Activated CD8-positive, alpha-beta T cell treated with anti-CD3 and anti-CD28 coated beads for 36 hours (primary cell): Measurements from ENCODE around the gene DNLZ. TPM values are rescaled to one million over a fixed set of nuclear protein-coding genes. Genes with fewer than 3 reads are reported as not detected.

Experiments
- ATAC-seq: fragments of 200-7000 bp; cut with Tn5 transposase; one replicate; pipeline ENCODE4 v1.10.0; 2021; ENCODE audit warnings: mild to moderate bottlenecking, moderate library complexity
- CTCF ChIA-PET: fragments of 350-600 bp; sonication (Branson Sonifier 250); formaldehyde crosslinking; loops from one replicate; lab custom pipeline; 2021; ENCODE audit warnings: antibody characterized with exemption; lab: Charles Lee
- POLR2A ChIA-PET: fragments of 350-600 bp; sonication (Branson Sonifier 250); formaldehyde crosslinking; loops from one replicate; lab custom pipeline; 2021; ENCODE audit warnings: antibody characterized with exemption; lab: Charles Lee
- DNase-seq: peaks from one replicate; pipeline ENCODE4 v3.0.0-alpha.2; 2020
- H3K27ac Mint-ChIP-seq: one replicate; pipeline ENCODE4 v1.8.0; 2021; ENCODE audit warnings: mild to moderate bottlenecking, mixed read lengths
- H3K27me3 Mint-ChIP-seq: one replicate; pipeline ENCODE4 v1.8.0; 2021; ENCODE audit warnings: mixed read lengths
- H3K36me3 Mint-ChIP-seq: one replicate; pipeline ENCODE4 v1.8.0; 2021; ENCODE audit warnings: low read depth, mixed read lengths
- H3K4me1 Mint-ChIP-seq: one replicate; pipeline ENCODE4 v1.8.0; 2021; ENCODE audit warnings: low read depth, mixed read lengths
- H3K4me3 Mint-ChIP-seq: one replicate; pipeline ENCODE4 v1.8.0; 2021; ENCODE audit warnings: mild to moderate bottlenecking, moderate library complexity, mixed read lengths
- H3K9me3 Mint-ChIP-seq: one replicate; pipeline ENCODE4 v1.8.0; 2021; ENCODE audit warnings: mixed read lengths
- CTCF ChIP-seq: fragments of 200-600 bp; IDR thresholded peaks from one replicate; pipeline ENCODE4 v1.8.0; 2022; ENCODE audit warnings: antibody characterized with exemption, mild to moderate bottlenecking
- intact Hi-C: fragments of 100-400 bp; cut with micrococcal nuclease; formaldehyde crosslinking; loops from one replicate; pipeline ENCODE4 v1.10.0; 2022
- total RNA-seq, 2 experiments: library from RNA; stranded (reverse); gene quantifications; one replicate each; pipeline ENCODE4 v1.2.3, GENCODE V29; 2021

The DNLZ gene
- total RNA-seq, 2 experiments from 2014 or later: 16.1 to 17.4 TPM

DNA sequence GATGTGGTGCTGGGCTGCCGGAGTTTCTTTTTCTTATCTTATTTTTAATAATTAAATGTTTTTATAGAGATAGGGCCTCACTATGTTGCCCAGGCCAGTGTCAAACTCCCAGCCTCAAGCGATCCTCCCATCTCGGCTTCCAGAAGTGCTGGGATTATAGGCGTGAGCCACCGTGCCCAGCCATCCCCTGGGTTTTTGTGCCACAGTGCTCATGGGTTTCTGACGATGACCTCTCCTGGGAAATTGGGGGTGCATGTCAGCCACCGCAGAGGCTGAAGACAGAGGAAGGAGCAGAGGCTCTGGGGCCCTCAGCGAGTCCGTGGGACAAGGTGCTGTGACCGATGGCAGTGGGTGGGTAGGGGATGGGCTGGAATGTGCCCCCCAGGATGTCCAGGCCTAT is 21.8 kb downstream of the DNLZ start:
- H3K27me3 Mint-ChIP-seq: no peaks in the 10 kb centered on the region
- intact Hi-C loops: no loop called here
- ATAC-seq: no peak
- H3K4me1 Mint-ChIP-seq: peaks cover 5% of the 10 kb centered on the region
- no peak for DNase-seq
- no peak overlapping the region for H3K27ac Mint-ChIP-seq
- no peak for TF ChIP-seq CTCF
- H3K36me3 Mint-ChIP-seq: no peaks in the 10 kb centered on the region
- ChIA-PET POLR2A (interaction anchor here (1.4 kb wide), 1 partner anchor 11 kb away, joined by 3 read pairs; no protein-coding TSS in a partner anchor), CTCF (no interaction called here)
- H3K9me3 Mint-ChIP-seq: no peaks in the 10 kb centered on the region
- H3K4me3 Mint-ChIP-seq: no peak overlapping the region

- intact Hi-C loops: no loop called here
- Mint-ChIP-seq H3K36me3 (no peaks in the 10 kb centered on the region), H3K9me3 (no peaks in the 10 kb centered on the region), H3K27me3 (no peaks in the 10 kb centered on the region), H3K4me1 (peaks cover 5% of the 10 kb centered on the region), H3K27ac (no peak overlapping the region), H3K4me3 (no peak overlapping the region)
- DNase-seq (no peak), ATAC-seq (no peak)
- POLR2A ChIA-PET: interaction anchor here (0.9 to 1.4 kb wide), 2 partner anchors 10 to 12 kb away, joined by 3 read pairs; no protein-coding TSS in a partner anchor
- TF ChIP-seq CTCF: no peak
- CTCF ChIA-PET: interaction anchor here (1.4 kb wide), 1 partner anchor 82 kb away, joined by 3 read pairs; no protein-coding TSS in a partner anchor
These were observed 22.4 kb downstream of the DNLZ start for GRCh38 chr9:136341042-136341655.

DNA sequence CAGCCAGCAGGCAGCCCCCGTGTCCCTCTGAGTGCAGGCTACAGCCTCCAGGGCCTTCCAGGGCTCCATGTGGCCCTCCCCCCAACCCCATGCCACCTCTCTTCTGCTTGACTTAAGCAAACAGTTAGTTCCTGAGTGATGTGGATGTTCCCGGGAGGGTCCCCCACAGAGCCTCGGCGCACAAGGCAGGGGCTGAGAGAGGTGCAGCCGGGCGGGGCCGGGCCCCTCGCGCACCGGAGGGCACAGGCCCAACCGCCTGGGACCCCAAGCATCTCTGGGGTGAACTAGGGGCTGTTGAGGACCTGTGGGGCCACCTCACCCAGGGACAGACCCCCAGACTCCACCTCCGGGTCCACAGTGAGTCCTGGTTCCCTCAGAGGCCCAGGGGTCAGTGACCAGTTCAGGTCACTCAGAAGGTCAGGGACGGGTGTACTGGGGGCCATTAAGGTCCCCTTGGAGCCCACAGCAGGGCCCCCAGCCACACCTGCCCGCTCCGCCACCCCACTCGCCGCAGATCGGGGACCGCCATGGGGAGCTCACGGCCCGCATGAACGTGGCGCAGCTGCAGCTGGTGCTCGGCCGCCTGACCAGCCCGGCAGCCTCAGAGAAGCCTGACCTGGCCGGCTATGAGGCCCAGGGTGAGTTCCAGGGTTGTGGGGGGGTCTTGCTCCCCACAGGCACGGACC is 23.0 kb downstream of the DNLZ start:
- no peak for ATAC-seq
- Mint-ChIP-seq H3K4me1 (peaks cover 5% of the 10 kb centered on the region), H3K27ac (no peak overlapping the region), H3K4me3 (no peak overlapping the region), H3K9me3 (no peaks in the 10 kb centered on the region), H3K36me3 (no peaks in the 10 kb centered on the region), H3K27me3 (no peaks in the 10 kb centered on the region)
- POLR2A ChIA-PET: interaction anchor here (0.9 to 1.4 kb wide), 3 partner anchors 9 to 13 kb away, joined by 3 read pairs; no protein-coding TSS in a partner anchor
- no peak for TF ChIP-seq CTCF
- intact Hi-C loops: no loop called here
- no peak for DNase-seq
- CTCF ChIA-PET: interaction anchor here (1.0 to 1.4 kb wide), 2 partner anchors 13 to 83 kb away, joined by 3 to 4 read pairs; partner anchors contain the start of gene GPSM1

GRCh38 chr9:136339958-136340310 is 23.6 kb downstream of the DNLZ start:
- no peaks in the 10 kb centered on the region for H3K9me3 Mint-ChIP-seq
- CTCF ChIA-PET: interaction anchor here (1.0 kb wide), 1 partner anchor 12 kb away, joined by 4 read pairs; the partner anchor contains the start of gene GPSM1
- no peaks in the 10 kb centered on the region for H3K27me3 Mint-ChIP-seq
- H3K27ac Mint-ChIP-seq: no peak overlapping the region
- intact Hi-C loops: no loop called here
- ATAC-seq (no peak), DNase-seq (no peak)
- H3K4me1 Mint-ChIP-seq: peaks cover 5% of the 10 kb centered on the region
- H3K36me3 Mint-ChIP-seq: no peaks in the 10 kb centered on the region
- TF ChIP-seq CTCF: no peak
- POLR2A ChIA-PET: interaction anchor here (1.0 kb wide), 1 partner anchor 14 kb away, joined by 3 read pairs; no protein-coding TSS in a partner anchor
- no peak overlapping the region for H3K4me3 Mint-ChIP-seq
